ENCODE data around the gene EPHA5. TPM values are rescaled to one million over a fixed set of nuclear protein-coding genes. Genes with fewer than 3 reads are reported as not detected.

EPHA5 gene
- polyA plus RNA-seq, 1 donor (not counting 4 experiments of a cell fraction or from before 2014, with no cell fraction given): not detected

DNA sequence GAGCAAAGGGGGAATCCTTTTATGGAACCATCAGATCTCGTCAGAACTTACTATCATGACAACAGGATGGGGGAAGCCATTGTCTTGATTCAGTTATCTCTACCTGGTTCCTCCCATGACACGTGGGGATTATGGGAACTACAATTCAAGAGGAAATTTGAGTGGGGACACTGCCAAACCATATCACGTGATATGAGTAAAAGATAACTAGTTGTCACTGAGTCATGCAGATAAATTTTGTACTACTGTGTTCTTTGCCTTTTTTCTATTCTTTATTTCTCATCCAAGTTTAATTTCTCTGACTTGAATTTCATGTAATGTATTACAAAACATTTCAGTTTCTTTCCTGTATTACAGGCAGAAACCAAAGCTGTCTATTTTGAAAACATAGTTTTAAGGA is 383.2 kb downstream of the EPHA5 start:
- no peaks in the 10 kb centered on the region for H3K79me2 ChIP-seq (ENCODE audit: control insufficient read depth, insufficient read depth, low read length)
- TF ChIP-seq, protein P1, sequence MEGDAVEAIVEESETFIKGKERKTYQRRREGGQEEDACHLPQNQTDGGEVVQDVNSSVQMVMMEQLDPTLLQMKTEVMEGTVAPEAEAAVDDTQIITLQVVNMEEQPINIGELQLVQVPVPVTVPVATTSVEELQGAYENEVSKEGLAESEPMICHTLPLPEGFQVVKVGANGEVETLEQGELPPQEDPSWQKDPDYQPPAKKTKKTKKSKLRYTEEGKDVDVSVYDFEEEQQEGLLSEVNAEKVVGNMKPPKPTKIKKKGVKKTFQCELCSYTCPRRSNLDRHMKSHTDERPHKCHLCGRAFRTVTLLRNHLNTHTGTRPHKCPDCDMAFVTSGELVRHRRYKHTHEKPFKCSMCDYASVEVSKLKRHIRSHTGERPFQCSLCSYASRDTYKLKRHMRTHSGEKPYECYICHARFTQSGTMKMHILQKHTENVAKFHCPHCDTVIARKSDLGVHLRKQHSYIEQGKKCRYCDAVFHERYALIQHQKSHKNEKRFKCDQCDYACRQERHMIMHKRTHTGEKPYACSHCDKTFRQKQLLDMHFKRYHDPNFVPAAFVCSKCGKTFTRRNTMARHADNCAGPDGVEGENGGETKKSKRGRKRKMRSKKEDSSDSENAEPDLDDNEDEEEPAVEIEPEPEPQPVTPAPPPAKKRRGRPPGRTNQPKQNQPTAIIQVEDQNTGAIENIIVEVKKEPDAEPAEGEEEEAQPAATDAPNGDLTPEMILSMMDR (optimal IDR thresholded peaks at IDR 0.05 in 1 of 3, IDR thresholded peaks at IDR 0.05 in 1 of 3, conservative IDR thresholded peaks at IDR 0.05 in 1 of 3; ENCODE audit: extremely low read depth in 1 of 3, insufficient read depth in 2 of 3, low read length in 3 of 3): no peak
- dilution Hi-C loops (cut with MboI; ENCODE audit: extremely low pct_ligation_motif_present, low sequenced_read_pairs): no loop called here
- no peaks in the 10 kb centered on the region for H3K27me3 ChIP-seq (ENCODE audit: control insufficient read depth, extremely low read depth, insufficient read depth, low read length)
- DNase-seq (ENCODE audit: low read depth, low spot score): no peak
- no peak for FAIRE-seq
- H4K20me1 ChIP-seq (ENCODE audit: control insufficient read depth, extremely low read depth, insufficient read depth, low read length): no peaks in the 10 kb centered on the region
- H3K9me1 ChIP-seq (ENCODE audit: control insufficient read depth, extremely low read depth, insufficient read depth, low read length): no peaks in the 10 kb centered on the region
- H3K4me1 ChIP-seq (ENCODE audit: control insufficient read depth, extremely low read depth, insufficient read depth, low read length): no peaks in the 10 kb centered on the region
- no peak overlapping the region for H3K27ac ChIP-seq (ENCODE audit: control insufficient read depth, insufficient read depth, low read length)
- H3K36me3 ChIP-seq (ENCODE audit: control insufficient read depth in 2 of 2, extremely low read depth in 1 of 2, insufficient read depth in 2 of 2, low read length in 2 of 2): no peaks in the 10 kb centered on the region
- H3K4me2 ChIP-seq (ENCODE audit: control insufficient read depth, extremely low read depth, insufficient read depth, low read depth, low read length): no peak overlapping the region
- H3K9me3 ChIP-seq (ENCODE audit: control insufficient read depth, low read depth, low read length): no peaks in the 10 kb centered on the region
- no peak overlapping the region for H3K4me3 ChIP-seq (ENCODE audit: control insufficient read depth in 2 of 3, extremely low read depth in 1 of 3, insufficient read depth in 2 of 3, low read depth in 1 of 3, low read length in 3 of 3)
- H3K9ac ChIP-seq (ENCODE audit: control insufficient read depth, extremely low read depth, insufficient read depth, low read length): no peak overlapping the region
- H2AFZ ChIP-seq (ENCODE audit: control insufficient read depth, low read length): no peak overlapping the region

Data from keratinocyte (primary cell).